ENCODE data around the gene ATG4C.
A peak's percentile ranks its signal among the peaks of the same experiment; 100 is the strongest.
"Not testable (repeated sequence)": the region's sequence is repeated elsewhere in the genome, so short reads cannot be mapped to it uniquely, and the experiment has no call there.

The ATG4C gene

DNA sequence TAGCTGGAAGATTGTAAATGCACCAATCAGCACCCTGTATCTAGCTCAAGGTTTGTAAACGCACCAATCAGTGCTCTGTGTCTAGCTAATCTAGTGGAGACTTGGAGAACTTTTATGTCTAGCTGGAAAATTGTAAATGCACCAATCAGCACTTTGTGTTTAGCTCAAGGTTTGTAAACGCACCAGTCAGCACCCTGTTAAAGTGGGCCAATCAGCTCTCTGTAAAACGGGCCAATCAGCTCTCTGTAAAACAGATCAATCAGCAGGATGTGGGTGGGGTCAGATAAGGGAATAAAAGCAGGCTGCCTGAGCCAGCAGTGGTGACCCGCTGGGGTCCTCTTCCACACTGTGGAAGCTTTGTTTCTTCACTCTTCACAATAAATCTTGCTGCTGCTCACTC, 21.9 kb upstream of the ATG4C start:
- not testable (repeated sequence) for DNase-seq, H3K27ac Mint-ChIP-seq, H3K9me3 Mint-ChIP-seq, H3K4me3 Mint-ChIP-seq, H3K27me3 Mint-ChIP-seq, ATAC-seq, H3K4me1 Mint-ChIP-seq

- Mint-ChIP-seq H3K27ac (no peak overlapping the region), H3K27me3 (no peaks in the 10 kb centered on the region), H3K4me1 (no peaks in the 10 kb centered on the region), H3K9me3 (no peaks in the 10 kb centered on the region), H3K4me3 (no peak overlapping the region)
- no peak for DNase-seq
- ATAC-seq = no peak
Measured at GRCh38 chr1:62765981-62766380, 18.0 kb upstream of the ATG4C start.

GRCh38 chr1:62768551-62768950, 15.4 kb upstream of the ATG4C start:
- DNase-seq, H3K4me3 Mint-ChIP-seq, H3K4me1 Mint-ChIP-seq, ATAC-seq, H3K27me3 Mint-ChIP-seq, H3K27ac Mint-ChIP-seq: not testable (repeated sequence)
- peaks cover 9 to 15% of the 10 kb centered on the region in 2 donors for H3K9me3 Mint-ChIP-seq

DNA sequence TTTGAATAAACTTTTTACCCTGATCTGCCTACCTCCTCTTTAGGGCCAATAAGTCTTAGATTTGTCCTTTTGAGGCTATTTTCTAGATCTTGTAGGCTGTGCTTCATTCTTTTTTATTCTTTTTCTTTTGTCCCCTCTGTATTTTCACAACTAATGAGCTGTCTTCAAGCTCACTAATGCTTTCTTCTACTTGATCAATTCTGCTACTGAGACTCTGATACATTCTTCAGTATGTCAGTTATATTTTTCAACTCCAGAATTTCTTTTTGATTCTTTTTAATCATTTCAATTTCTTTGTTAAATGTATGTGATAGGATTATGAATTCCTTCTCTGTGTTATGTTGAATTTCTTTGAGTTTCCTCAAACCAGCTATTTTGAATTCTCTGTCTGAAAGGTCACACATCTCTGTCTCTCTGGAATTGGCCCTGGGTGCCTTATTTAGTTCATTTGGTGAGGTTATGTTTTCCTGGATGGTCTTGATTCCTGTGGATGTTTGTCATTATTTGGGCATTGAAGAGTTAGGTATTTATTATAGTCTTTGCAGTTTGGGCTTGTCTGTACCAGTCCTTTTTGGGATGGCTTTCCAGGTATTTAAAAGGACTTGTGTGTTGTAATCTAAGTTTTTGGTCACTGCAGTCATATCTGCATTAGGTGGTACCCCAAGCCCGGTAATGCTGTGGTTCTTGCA, 11.2 kb upstream of the ATG4C start:
- no peaks in the 10 kb centered on the region for H3K27me3 Mint-ChIP-seq
- H3K4me3 Mint-ChIP-seq = no peak overlapping the region
- H3K4me1 Mint-ChIP-seq = no peaks in the 10 kb centered on the region

DNA sequence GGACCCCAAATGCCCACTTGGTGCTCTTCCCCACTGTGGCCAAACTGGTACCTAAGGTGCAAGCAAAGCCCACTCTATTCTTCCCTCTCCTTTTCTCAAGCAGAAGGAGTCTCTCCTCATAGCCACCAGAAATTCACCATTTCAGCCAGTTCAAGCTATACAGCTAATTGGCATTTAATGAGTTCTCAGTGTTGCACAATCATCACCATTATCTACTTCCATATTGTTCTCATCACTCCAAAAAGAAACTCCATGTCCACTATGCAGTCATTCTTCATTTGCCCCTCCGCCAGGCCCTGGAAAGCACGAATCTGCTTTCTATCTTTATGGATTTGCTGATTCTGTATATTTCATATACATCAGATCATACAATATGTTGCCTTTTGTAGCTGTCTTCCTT, 9.9 kb upstream of the ATG4C start:
- no peaks in the 10 kb centered on the region for H3K4me1 Mint-ChIP-seq
- DNase-seq (no peak), ATAC-seq (no peak)
- H3K27ac Mint-ChIP-seq = peak overlapping the region in 1 of 2 donors; percentile 69
- peaks cover 19 to 24% of the 10 kb centered on the region in 2 donors for H3K9me3 Mint-ChIP-seq
- no peak overlapping the region for H3K4me3 Mint-ChIP-seq
- peaks cover 5% of the 10 kb centered on the region for H3K27me3 Mint-ChIP-seq

More for the DNA sequence above, 11.2 kb upstream of the ATG4C start:
- ATAC-seq = no peak
- DNase-seq = no peak
- Mint-ChIP-seq H3K9me3 (peaks cover 19 to 24% of the 10 kb centered on the region in 2 donors), H3K27ac (no peak overlapping the region)

DNA sequence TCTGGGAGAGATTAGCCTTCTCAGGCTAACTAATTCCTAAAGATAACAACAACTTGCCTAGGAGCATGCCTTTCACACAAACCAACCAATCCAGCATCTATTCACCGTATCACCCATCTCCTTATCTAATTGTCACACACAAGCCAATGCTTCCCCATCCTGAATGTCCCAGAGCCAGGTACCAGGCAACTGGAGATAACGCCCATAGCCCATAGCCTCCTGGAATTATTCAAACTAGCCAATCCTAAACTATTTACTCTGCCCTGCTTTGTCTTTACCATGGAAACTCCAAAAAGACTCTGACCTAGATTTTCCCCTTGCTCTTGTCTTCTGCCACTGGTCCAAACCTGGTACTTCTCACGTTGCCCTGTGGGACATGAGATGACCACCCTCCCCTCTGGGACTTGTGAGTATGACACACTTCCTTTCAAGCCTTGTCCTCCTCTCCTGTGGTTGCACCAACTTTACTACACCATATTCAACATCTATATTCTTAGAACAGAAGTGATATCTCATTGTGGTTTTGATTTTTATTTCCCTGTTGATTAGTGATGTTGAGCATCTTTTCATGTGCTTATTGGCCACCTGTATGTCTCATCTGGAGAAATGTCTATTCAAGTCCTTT, 8.8 kb upstream of the ATG4C start:
- Mint-ChIP-seq H3K27ac (no peak overlapping the region), H3K27me3 (peaks cover 5% of the 10 kb centered on the region)

GRCh38 chr1:62778208-62778607, 5.7 kb upstream of the ATG4C start:
- DNase-seq (no peak), ATAC-seq (no peak)
- Mint-ChIP-seq H3K4me3 (no peak overlapping the region), H3K27ac (no peak overlapping the region), H3K9me3 (peaks cover 10 to 12% of the 10 kb centered on the region in 2 donors), H3K4me1 (no peaks in the 10 kb centered on the region), H3K27me3 (peaks cover 5% of the 10 kb centered on the region)

More for the DNA sequence above, 8.8 kb upstream of the ATG4C start:
- no peak for ATAC-seq
- Mint-ChIP-seq H3K4me1 (no peaks in the 10 kb centered on the region), H3K4me3 (no peak overlapping the region), H3K9me3 (peaks cover 19 to 24% of the 10 kb centered on the region in 2 donors)
- no peak for DNase-seq

- Mint-ChIP-seq H3K4me1 (peaks cover 11% of the 10 kb centered on the region), H3K4me3 (no peak overlapping the region), H3K27ac (no peak overlapping the region), H3K9me3 (no peaks in the 10 kb centered on the region), H3K27me3 (peaks cover 5% of the 10 kb centered on the region)
- DNase-seq (no peak), ATAC-seq (no peak)
Measured at GRCh38 chr1:62781841-62782543, 1.9 kb upstream of the ATG4C start.

DNA sequence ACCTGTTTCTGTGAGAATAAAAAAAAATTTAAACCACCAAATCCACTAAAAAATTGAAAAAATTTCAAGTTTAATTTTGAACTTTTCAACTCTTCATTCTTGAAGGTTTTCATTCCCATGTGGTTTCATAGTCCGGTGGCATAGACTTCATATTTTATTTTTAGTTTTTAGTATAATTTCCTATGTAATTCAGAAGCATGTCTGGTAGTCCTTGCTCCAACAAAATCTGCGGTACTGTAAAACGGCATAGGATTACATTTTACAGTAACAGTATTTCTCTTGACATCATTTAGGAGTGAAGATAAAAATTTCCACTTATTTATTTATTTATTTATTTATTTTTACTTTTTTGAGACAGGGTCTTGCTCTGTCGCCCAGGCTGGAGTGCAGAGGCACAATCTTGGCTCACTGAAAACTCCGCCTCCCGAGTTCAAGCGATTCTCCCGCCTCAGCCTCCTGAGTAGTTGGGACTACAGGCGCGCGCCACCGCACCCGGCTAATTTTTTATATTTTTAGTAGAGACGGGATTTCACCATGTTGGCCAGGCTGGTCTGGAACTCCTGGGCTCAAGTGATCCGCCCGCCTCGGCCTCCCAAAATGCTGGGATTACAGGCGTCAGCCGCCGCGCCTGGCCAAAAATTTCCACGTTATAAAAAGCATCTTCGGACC, 1.3 kb upstream of the ATG4C start:
- H3K4me1 Mint-ChIP-seq = peaks cover 12% of the 10 kb centered on the region
- ATAC-seq, H3K27ac Mint-ChIP-seq, DNase-seq, H3K27me3 Mint-ChIP-seq, H3K4me3 Mint-ChIP-seq, H3K9me3 Mint-ChIP-seq: not testable (repeated sequence)

- H3K27me3 Mint-ChIP-seq = no peaks in the 10 kb centered on the region
- ATAC-seq = peak; percentile 21
- H3K9me3 Mint-ChIP-seq = no peaks in the 10 kb centered on the region
- H3K4me3 Mint-ChIP-seq = no peak overlapping the region
- H3K27ac Mint-ChIP-seq = no peak overlapping the region
- H3K4me1 Mint-ChIP-seq = peaks cover 18% of the 10 kb centered on the region
- peak; percentile 4 to 25 for DNase-seq
Measured at GRCh38 chr1:62784509-62785365, 805 bp downstream of the ATG4C start.

- Mint-ChIP-seq H3K9me3 (no peaks in the 10 kb centered on the region), H3K4me3 (no peak overlapping the region), H3K27ac (no peak overlapping the region), H3K4me1 (peaks cover 18% of the 10 kb centered on the region), H3K27me3 (no peaks in the 10 kb centered on the region)
- ATAC-seq = no peak
- DNase-seq = no peak
Measured at GRCh38 chr1:62790716-62791115, 6.8 kb downstream of the ATG4C start.

GRCh38 chr1:62794053-62794452, 10.1 kb downstream of the ATG4C start:
- ATAC-seq = no peak
- H3K27me3 Mint-ChIP-seq = no peaks in the 10 kb centered on the region
- H3K27ac Mint-ChIP-seq = no peak overlapping the region
- no peaks in the 10 kb centered on the region for H3K9me3 Mint-ChIP-seq
- no peak overlapping the region for H3K4me3 Mint-ChIP-seq
- DNase-seq = no peak
- H3K4me1 Mint-ChIP-seq = no peaks in the 10 kb centered on the region

- Mint-ChIP-seq H3K4me1 (peaks cover 16% of the 10 kb centered on the region), H3K9me3 (no peaks in the 10 kb centered on the region), H3K4me3 (no peak overlapping the region), H3K27ac (no peak overlapping the region), H3K27me3 (no peaks in the 10 kb centered on the region)
- ATAC-seq (no peak), DNase-seq (no peak)
Measured at GRCh38 chr1:62796221-62796620, 12.3 kb downstream of the ATG4C start.

- H3K4me1 Mint-ChIP-seq = peaks cover 16% of the 10 kb centered on the region
- no peak for ATAC-seq
- no peaks in the 10 kb centered on the region for H3K9me3 Mint-ChIP-seq
- H3K27me3 Mint-ChIP-seq = no peaks in the 10 kb centered on the region
- no peak overlapping the region for H3K4me3 Mint-ChIP-seq
- no peak overlapping the region for H3K27ac Mint-ChIP-seq
- DNase-seq = no peak
Measured at GRCh38 chr1:62799688-62800087, 15.8 kb downstream of the ATG4C start.

DNA sequence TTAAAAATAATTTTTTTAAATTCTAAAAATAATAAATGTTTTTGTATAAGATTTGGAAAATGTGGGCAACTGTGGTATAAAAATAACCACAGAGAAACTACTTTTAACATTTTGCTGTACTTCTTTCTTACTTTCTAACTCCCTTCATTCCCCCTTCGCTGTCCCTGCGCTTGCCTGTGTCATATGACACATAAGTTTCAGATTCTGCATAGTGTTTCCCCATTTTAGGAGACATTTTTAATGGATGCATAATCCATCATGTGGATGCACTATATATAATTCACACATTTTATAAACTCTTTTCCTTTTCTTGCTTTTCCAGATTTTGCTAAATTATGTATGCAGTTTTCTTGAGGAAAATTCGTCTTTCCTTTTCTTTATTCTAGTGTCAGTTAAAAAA, 16.3 kb downstream of the ATG4C start:
- DNase-seq (no peak), ATAC-seq (no peak)
- Mint-ChIP-seq H3K27ac (no peak overlapping the region), H3K9me3 (no peaks in the 10 kb centered on the region), H3K27me3 (no peaks in the 10 kb centered on the region), H3K4me3 (no peak overlapping the region), H3K4me1 (peaks cover 16% of the 10 kb centered on the region)
